HCT116 (cell line): ENCODE measurements around the gene FNBP1L. TPM values are rescaled to one million over a fixed set of nuclear protein-coding genes. Genes with fewer than 3 reads are reported as not detected.

Experiments
- ATAC-seq: fragments of 200-7000 bp; cut with Tn5 transposase; 2 replicates; pipeline ENCODE4 v1.9.1; 2020; ENCODE audit warnings: mild to moderate bottlenecking, moderate library complexity
- BruUV-seq: library from RNA; stranded (reverse); fragments of 400-500 nt; replicated peaks from 2 replicates; lab custom pipeline; 2021; lab: Mats Ljungman, UMichigan
- CTCF ChIA-PET: fragments of 300-600 bp; sonication (Branson Sonifier 250); formaldehyde crosslinking; loops from one replicate; lab custom pipeline; 2021; ENCODE audit warnings: antibody characterized with exemption; lab: Charles Lee
- POLR2A ChIA-PET: fragments of 300-600, 350-600 bp; sonication (Branson Sonifier 250); formaldehyde crosslinking; loops from one replicate; lab custom pipeline; 2021; ENCODE audit warnings: antibody characterized with exemption; lab: Charles Lee
- RAD21 ChIA-PET, 2 experiments: fragments of 300-600 bp; sonication (Branson Sonifier 250); formaldehyde crosslinking; loops; one replicate each; lab custom pipeline; 2023; ENCODE audit warnings: low total read pairs in 2 of 2; ENCODE audit not compliant: uncharacterized antibody in 2 of 2, unreplicated experiment in 2 of 2, low non-redundant PET in 1 of 2; lab: Charles Lee
- DNase-seq: peaks from one replicate; pipeline ENCODE4 v3.0.0-alpha.2; 2010; ENCODE audit warnings: low read depth, low spot score
- H2AFZ ChIP-seq: fragments of 200-600 bp; shearing (Covaris generic), sonication (generic); 2 replicates; pipeline ENCODE4 v1.6.1; 2017; ENCODE audit warnings: low read depth, mixed run types, mixed read lengths, antibody characterized with exemption, low read length; ENCODE audit not compliant: poor library complexity, severe bottlenecking
- H3K27ac ChIP-seq: 2 replicates; pipeline ENCODE4 v1.5.1; 2012; ENCODE audit warnings: low read depth, low read length
- H3K27me3 ChIP-seq: fragments of 200-600 bp; sonication (generic); 2 replicates; pipeline ENCODE4 v1.6.1; 2016; ENCODE audit warnings: mixed run types, low read length, mixed read lengths; ENCODE audit not compliant: insufficient read depth
- H3K36me3 ChIP-seq, 2 experiments: fragments of 200-500 bp in 1 of 2; fragments of 200-600 bp in 1 of 2; sonication (Bioruptor generic) in 1 of 2; sonication (generic) in 1 of 2; 2 replicates each; pipeline versions ENCODE4 v1.5.1 to v1.6.1; 2014 to 2016; ENCODE audit warnings: low read length in 2 of 2, inconsistent platforms in 1 of 2, mixed read lengths in 1 of 2, mixed run types in 1 of 2; ENCODE audit not compliant: insufficient read depth in 2 of 2, control insufficient read depth in 1 of 2
- H3K4me1 ChIP-seq, 2 experiments: fragments of 200-600 bp in 1 of 2; sonication (generic) in 1 of 2; 2 replicates each; pipeline versions ENCODE4 v1.5.1 to v1.6.1; 2012 to 2017; ENCODE audit warnings: low read length in 2 of 2, inconsistent platforms in 1 of 2, mild to moderate bottlenecking in 1 of 2, mixed read lengths in 1 of 2, mixed run types in 1 of 2, moderate library complexity in 1 of 2; ENCODE audit not compliant: insufficient read depth in 2 of 2, control insufficient read depth in 1 of 2
- H3K4me2 ChIP-seq: fragments of 200-600 bp; sonication (generic); 2 replicates; pipeline ENCODE4 v1.6.1; 2017; ENCODE audit warnings: mixed run types, low read length, mixed read lengths
- H3K4me3 ChIP-seq, 2 experiments: fragments of 200-600 bp in 1 of 2; sonication (generic) in 1 of 2; replicated peaks in 1 of 2; 2 replicates each; pipeline ENCODE4 v1.5.1; 2011 to 2016; ENCODE audit warnings: low read length in 2 of 2, control low read depth in 1 of 2, low read depth in 1 of 2, mild to moderate bottlenecking in 1 of 2, mixed read lengths in 1 of 2, mixed run types in 1 of 2
- H3K79me2 ChIP-seq: fragments of 200-600 bp; sonication (generic); 2 replicates; pipeline ENCODE4 v1.6.1; 2017; ENCODE audit warnings: mild to moderate bottlenecking, mixed run types, low read length, moderate library complexity, mixed read lengths; ENCODE audit not compliant: insufficient read depth
- H3K9ac ChIP-seq: fragments of 200-600 bp; sonication (generic); 2 replicates; pipeline ENCODE4 v1.6.1; 2016; ENCODE audit warnings: low read length, mixed read lengths
- H3K9me2 ChIP-seq: fragments of 200-600 bp; sonication (generic), shearing (Covaris generic); 2 replicates; pipeline ENCODE4 v1.6.1; 2017; ENCODE audit warnings: mixed run types, mild to moderate bottlenecking, moderate library complexity; ENCODE audit not compliant: insufficient read depth
- H3K9me3 ChIP-seq, 2 experiments: fragments of 200-500 bp in 1 of 2; fragments of 200-600 bp in 1 of 2; sonication (Bioruptor generic) in 1 of 2; sonication (generic) in 1 of 2; 2 replicates each; pipeline ENCODE4 v1.6.1; 2014 to 2017; ENCODE audit warnings: low read length in 2 of 2, mixed read lengths in 2 of 2, inconsistent platforms in 1 of 2, low read depth in 1 of 2, mild to moderate bottlenecking in 1 of 2, mixed run types in 1 of 2, moderate library complexity in 1 of 2; ENCODE audit not compliant: control insufficient read depth in 1 of 2, insufficient read depth in 1 of 2
- H4K20me1 ChIP-seq: fragments of 200-600 bp; sonication (generic), shearing (Covaris generic); 2 replicates; pipeline ENCODE4 v1.6.1; 2017; ENCODE audit warnings: mixed run types, mild to moderate bottlenecking, moderate library complexity; ENCODE audit not compliant: insufficient read depth
- CBX3 ChIP-seq: IDR thresholded peaks from 2 replicates; pipeline ENCODE4 v1.6.1; 2012; ENCODE audit warnings: low read depth
- EGR1 ChIP-seq: IDR thresholded peaks from 2 replicates; pipeline ENCODE4 v1.6.1; 2012; ENCODE audit warnings: low read depth
- ELF1 ChIP-seq: IDR thresholded peaks from 2 replicates; pipeline ENCODE4 v1.6.1; 2012; ENCODE audit warnings: low read depth, borderline replicate concordance
- EZH2 ChIP-seq: fragments of 200-600 bp; sonication (generic); IDR thresholded peaks from 2 replicates; pipeline ENCODE4 v1.6.1; 2017; ENCODE audit warnings: antibody characterized with exemption, mixed run types
- FOSL1 ChIP-seq: IDR thresholded peaks from 2 replicates; pipeline ENCODE4 v1.6.1; 2012; ENCODE audit warnings: low read depth
- POLR2A ChIP-seq: IDR thresholded peaks from 2 replicates; pipeline ENCODE4 v1.7.0; 2011; ENCODE audit warnings: borderline replicate concordance; ENCODE audit not compliant: insufficient read depth, insufficient read length; ENCODE audit errors: extremely low read depth
- RAD21 ChIP-seq: IDR thresholded peaks from 2 replicates; pipeline ENCODE4 v1.6.1; 2012; ENCODE audit warnings: low read depth, mild to moderate bottlenecking
- SIN3A ChIP-seq: IDR thresholded peaks from 2 replicates; pipeline ENCODE4 v1.6.1; 2012; ENCODE audit warnings: low read depth
- SP1 ChIP-seq: IDR thresholded peaks from 2 replicates; pipeline ENCODE4 v1.6.1; 2012; ENCODE audit warnings: low read depth
- SRF ChIP-seq: IDR thresholded peaks from 2 replicates; pipeline ENCODE4 v1.6.1; 2012; ENCODE audit warnings: low read depth
- YY1 ChIP-seq: IDR thresholded peaks from 2 replicates; pipeline ENCODE4 v1.6.1; 2011; ENCODE audit warnings: low read length, low read depth, moderate library complexity, mild to moderate bottlenecking; ENCODE audit not compliant: insufficient replicate concordance; ENCODE audit errors: extremely low read depth
- ZFX ChIP-seq: fragments of 450-650 bp; IDR thresholded peaks from 2 replicates; pipeline ENCODE4 v1.6.1; 2017
- ZNF274 ChIP-seq: fragments of 200-500 bp; sonication (Bioruptor generic); IDR thresholded peaks from 2 replicates; pipeline ENCODE4 v1.6.1; 2014; ENCODE audit warnings: mild to moderate bottlenecking, low read depth, low read length, inconsistent platforms
- intact Hi-C: fragments of 100-400 bp; cut with micrococcal nuclease; formaldehyde crosslinking; loops from 2 replicates; pipeline ENCODE4 v1.10.0; 2022
- total RNA-seq: library from RNA; stranded (reverse); gene quantifications from one replicate; pipeline ENCODE4 v1.2.1, GENCODE V29; 2021; ENCODE audit not compliant: unreplicated experiment
- TF ChIP-seq, protein P1 (sequence below), 3 experiments: fragments of 200-600 bp in 1 of 3; sonication (generic) in 1 of 3; IDR thresholded peaks in 2 of 3; conservative IDR thresholded peaks in 1 of 3; 2 replicates each; pipeline ENCODE4 v1.5.1; 2012 to 2017; ENCODE audit warnings: low read depth in 2 of 3, low read length in 2 of 3, antibody characterized with exemption in 1 of 3, borderline replicate concordance in 1 of 3, control low read depth in 1 of 3, mild to moderate bottlenecking in 1 of 3, mixed read lengths in 1 of 3, mixed run types in 1 of 3, moderate library complexity in 1 of 3; ENCODE audit not compliant: insufficient read depth in 1 of 3
- TF ChIP-seq, protein P2 (sequence below): IDR thresholded peaks from 2 replicates; pipeline ENCODE4 v1.6.1; 2012
- TF ChIP-seq, protein P3 (sequence below): IDR thresholded peaks from 2 replicates; pipeline ENCODE4 v1.6.1; 2011; ENCODE audit warnings: mild to moderate bottlenecking, low read length, moderate library complexity; ENCODE audit not compliant: insufficient replicate concordance; ENCODE audit errors: extremely low read depth
- TF ChIP-seq, protein P4 (sequence below): IDR thresholded peaks from 2 replicates; pipeline ENCODE4 v1.6.1; 2012; ENCODE audit warnings: low read depth

The FNBP1L gene
- total RNA-seq, 1 experiment from 2014 or later: 26.1 TPM

DNA sequence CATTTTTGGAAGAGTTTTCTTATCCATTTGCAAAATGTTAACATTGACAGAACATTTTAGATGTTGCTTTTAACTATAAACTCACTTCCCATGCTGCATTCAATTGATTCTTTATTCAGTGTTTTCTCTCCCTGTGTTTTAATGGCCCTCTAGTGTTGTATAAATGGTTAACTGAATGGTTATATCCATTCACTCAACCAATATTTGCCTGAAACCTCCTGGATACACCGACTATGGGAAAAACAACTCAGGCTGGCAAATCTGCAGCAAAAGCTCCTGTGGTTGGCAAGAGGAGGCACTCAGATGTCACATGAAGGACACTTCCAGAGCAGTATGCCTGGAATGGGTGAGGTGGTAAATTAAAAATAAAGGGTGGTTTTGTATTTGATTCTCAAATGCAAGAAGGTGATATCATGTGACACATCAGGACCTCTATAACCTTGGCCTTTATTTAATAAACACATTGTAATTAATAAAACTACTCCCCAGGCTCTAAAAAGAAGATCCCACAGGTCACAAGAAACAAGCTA is 126.1 kb downstream of the FNBP1L start:
- H3K36me3 ChIP-seq: peaks cover 2 to 70% of the 10 kb centered on the region in 2 experiments; a peak in 2 of 4 replicates
- DNase-seq (no peak), ATAC-seq (no peak)
- no TSS peak for BruUV-seq
- intact Hi-C loops: no loop called here
- CTCF ChIA-PET: no interaction called here
- no peaks in the 10 kb centered on the region for H3K27me3 ChIP-seq
- no peak overlapping the region for H3K9ac ChIP-seq
- POLR2A ChIA-PET: no interaction called here
- H3K4me2 ChIP-seq: no peak overlapping the region
- no peaks in the 10 kb centered on the region for H4K20me1 ChIP-seq
- no peak overlapping the region for H3K4me3 ChIP-seq
- H3K27ac ChIP-seq: no peak overlapping the region
- RAD21 ChIA-PET: no interaction called here
- H3K9me3 ChIP-seq: no peaks in the 10 kb centered on the region
- no peak for TF ChIP-seq EGR1
- TF ChIP-seq ELF1: no peak
- TF ChIP-seq YY1: no peak
- no peak for TF ChIP-seq SIN3A
- no peak for TF ChIP-seq ZNF274
- TF ChIP-seq, protein P1, sequence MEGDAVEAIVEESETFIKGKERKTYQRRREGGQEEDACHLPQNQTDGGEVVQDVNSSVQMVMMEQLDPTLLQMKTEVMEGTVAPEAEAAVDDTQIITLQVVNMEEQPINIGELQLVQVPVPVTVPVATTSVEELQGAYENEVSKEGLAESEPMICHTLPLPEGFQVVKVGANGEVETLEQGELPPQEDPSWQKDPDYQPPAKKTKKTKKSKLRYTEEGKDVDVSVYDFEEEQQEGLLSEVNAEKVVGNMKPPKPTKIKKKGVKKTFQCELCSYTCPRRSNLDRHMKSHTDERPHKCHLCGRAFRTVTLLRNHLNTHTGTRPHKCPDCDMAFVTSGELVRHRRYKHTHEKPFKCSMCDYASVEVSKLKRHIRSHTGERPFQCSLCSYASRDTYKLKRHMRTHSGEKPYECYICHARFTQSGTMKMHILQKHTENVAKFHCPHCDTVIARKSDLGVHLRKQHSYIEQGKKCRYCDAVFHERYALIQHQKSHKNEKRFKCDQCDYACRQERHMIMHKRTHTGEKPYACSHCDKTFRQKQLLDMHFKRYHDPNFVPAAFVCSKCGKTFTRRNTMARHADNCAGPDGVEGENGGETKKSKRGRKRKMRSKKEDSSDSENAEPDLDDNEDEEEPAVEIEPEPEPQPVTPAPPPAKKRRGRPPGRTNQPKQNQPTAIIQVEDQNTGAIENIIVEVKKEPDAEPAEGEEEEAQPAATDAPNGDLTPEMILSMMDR (IDR thresholded peaks at IDR 0.05 in 2 of 3, conservative IDR thresholded peaks at IDR 0.05 in 1 of 3; ENCODE audit: borderline replicate concordance in 1 of 3, insufficient read depth in 1 of 3, low read depth in 2 of 3, low read length in 2 of 3): no peak
- no peak for TF ChIP-seq SP1
- no peak for TF ChIP-seq ZFX
- no peak for TF ChIP-seq CBX3
- TF ChIP-seq FOSL1: no peak
- no peak for TF ChIP-seq EZH2
- TF ChIP-seq RAD21: no peak
- no peak for TF ChIP-seq SRF
- TF ChIP-seq, protein P2, sequence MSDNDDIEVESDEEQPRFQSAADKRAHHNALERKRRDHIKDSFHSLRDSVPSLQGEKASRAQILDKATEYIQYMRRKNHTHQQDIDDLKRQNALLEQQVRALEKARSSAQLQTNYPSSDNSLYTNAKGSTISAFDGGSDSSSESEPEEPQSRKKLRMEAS: no peak
- TF ChIP-seq POLR2A: no peak
- TF ChIP-seq, protein P3, sequence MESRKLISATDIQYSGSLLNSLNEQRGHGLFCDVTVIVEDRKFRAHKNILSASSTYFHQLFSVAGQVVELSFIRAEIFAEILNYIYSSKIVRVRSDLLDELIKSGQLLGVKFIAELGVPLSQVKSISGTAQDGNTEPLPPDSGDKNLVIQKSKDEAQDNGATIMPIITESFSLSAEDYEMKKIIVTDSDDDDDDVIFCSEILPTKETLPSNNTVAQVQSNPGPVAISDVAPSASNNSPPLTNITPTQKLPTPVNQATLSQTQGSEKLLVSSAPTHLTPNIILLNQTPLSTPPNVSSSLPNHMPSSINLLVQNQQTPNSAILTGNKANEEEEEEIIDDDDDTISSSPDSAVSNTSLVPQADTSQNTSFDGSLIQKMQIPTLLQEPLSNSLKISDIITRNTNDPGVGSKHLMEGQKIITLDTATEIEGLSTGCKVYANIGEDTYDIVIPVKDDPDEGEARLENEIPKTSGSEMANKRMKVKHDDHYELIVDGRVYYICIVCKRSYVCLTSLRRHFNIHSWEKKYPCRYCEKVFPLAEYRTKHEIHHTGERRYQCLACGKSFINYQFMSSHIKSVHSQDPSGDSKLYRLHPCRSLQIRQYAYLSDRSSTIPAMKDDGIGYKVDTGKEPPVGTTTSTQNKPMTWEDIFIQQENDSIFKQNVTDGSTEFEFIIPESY: no peak
- TF ChIP-seq, protein P4, sequence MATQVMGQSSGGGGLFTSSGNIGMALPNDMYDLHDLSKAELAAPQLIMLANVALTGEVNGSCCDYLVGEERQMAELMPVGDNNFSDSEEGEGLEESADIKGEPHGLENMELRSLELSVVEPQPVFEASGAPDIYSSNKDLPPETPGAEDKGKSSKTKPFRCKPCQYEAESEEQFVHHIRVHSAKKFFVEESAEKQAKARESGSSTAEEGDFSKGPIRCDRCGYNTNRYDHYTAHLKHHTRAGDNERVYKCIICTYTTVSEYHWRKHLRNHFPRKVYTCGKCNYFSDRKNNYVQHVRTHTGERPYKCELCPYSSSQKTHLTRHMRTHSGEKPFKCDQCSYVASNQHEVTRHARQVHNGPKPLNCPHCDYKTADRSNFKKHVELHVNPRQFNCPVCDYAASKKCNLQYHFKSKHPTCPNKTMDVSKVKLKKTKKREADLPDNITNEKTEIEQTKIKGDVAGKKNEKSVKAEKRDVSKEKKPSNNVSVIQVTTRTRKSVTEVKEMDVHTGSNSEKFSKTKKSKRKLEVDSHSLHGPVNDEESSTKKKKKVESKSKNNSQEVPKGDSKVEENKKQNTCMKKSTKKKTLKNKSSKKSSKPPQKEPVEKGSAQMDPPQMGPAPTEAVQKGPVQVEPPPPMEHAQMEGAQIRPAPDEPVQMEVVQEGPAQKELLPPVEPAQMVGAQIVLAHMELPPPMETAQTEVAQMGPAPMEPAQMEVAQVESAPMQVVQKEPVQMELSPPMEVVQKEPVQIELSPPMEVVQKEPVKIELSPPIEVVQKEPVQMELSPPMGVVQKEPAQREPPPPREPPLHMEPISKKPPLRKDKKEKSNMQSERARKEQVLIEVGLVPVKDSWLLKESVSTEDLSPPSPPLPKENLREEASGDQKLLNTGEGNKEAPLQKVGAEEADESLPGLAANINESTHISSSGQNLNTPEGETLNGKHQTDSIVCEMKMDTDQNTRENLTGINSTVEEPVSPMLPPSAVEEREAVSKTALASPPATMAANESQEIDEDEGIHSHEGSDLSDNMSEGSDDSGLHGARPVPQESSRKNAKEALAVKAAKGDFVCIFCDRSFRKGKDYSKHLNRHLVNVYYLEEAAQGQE: no peak
- no peak overlapping the region for H2AFZ ChIP-seq
- no peaks in the 10 kb centered on the region for H3K9me2 ChIP-seq
- H3K79me2 ChIP-seq: peaks cover 4% of the 10 kb centered on the region; the same call in 1 of the 2 replicates
- H3K4me1 ChIP-seq: no peaks in the 10 kb centered on the region
